ENCODE data around the gene HOXC9.

Gene HOXC9

DNA sequence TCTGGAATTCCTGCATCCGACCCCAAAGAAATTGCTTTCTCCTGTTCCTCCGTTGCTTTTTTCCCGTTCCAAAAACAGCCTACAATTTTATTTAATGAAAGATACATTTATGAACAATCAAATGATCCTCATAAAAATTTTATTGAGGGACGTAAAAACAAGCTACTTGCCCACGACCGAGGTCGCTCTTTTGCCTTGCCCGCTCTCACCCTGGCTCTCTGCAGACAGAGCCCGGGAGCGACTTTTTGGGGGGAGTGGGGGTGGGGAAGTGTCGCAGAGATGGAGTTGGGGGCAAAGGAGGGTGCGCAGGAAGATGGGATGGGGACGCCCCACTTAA lies 1.1 kb upstream of the HOXC9 start:
- no peak overlapping the region for H3K4me3 ChIP-seq (replicated peaks; ENCODE audit: insufficient read depth, low read length)
- TF ChIP-seq, protein P1, sequence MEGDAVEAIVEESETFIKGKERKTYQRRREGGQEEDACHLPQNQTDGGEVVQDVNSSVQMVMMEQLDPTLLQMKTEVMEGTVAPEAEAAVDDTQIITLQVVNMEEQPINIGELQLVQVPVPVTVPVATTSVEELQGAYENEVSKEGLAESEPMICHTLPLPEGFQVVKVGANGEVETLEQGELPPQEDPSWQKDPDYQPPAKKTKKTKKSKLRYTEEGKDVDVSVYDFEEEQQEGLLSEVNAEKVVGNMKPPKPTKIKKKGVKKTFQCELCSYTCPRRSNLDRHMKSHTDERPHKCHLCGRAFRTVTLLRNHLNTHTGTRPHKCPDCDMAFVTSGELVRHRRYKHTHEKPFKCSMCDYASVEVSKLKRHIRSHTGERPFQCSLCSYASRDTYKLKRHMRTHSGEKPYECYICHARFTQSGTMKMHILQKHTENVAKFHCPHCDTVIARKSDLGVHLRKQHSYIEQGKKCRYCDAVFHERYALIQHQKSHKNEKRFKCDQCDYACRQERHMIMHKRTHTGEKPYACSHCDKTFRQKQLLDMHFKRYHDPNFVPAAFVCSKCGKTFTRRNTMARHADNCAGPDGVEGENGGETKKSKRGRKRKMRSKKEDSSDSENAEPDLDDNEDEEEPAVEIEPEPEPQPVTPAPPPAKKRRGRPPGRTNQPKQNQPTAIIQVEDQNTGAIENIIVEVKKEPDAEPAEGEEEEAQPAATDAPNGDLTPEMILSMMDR (IDR thresholded peaks at IDR 0.05; ENCODE audit: insufficient read depth, low read length) = no peak
- TF ChIP-seq GABPA (IDR thresholded peaks at IDR 0.05; ENCODE audit: low read depth) = no peak
- H3K27ac ChIP-seq (replicated peaks) = no peak overlapping the region
- DNase-seq (ENCODE audit: low read depth in 1 of 2, low spot score in 1 of 2) = no peak
- peaks cover 92% of the 10 kb centered on the region for H3K27me3 ChIP-seq (ENCODE audit: insufficient read depth, poor library complexity, severe bottlenecking)

DNA sequence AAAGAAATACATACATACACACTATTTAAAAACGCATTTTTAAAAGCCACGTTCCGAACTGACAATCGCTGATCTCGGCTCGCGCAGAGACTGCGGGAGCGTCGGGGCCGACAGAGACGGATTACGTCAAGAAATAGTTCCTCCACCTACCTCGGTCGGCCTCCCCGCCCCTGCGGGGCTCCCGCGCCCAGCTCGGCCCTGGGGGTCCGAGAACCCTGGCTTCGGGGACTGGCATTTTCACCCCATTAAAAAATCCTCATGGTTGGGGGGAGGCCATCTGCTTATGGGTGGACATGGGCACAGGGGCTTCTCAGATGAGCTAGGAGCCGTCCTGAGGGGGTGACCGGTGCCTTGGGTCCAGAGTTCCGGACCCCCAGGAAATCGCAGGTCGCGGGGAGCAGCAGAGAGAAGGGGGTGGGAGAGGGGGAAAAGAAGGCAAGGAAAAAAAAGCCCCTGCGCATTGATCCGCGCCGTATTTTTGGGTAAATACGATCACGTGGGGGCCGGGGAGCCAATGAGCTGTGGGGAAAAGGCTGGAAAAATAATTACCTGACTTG lies 324 bp upstream of the HOXC9 start:
- TF ChIP-seq, protein P1 (IDR thresholded peaks at IDR 0.05; ENCODE audit: insufficient read depth, low read length) = no peak
- TF ChIP-seq, protein P2, sequence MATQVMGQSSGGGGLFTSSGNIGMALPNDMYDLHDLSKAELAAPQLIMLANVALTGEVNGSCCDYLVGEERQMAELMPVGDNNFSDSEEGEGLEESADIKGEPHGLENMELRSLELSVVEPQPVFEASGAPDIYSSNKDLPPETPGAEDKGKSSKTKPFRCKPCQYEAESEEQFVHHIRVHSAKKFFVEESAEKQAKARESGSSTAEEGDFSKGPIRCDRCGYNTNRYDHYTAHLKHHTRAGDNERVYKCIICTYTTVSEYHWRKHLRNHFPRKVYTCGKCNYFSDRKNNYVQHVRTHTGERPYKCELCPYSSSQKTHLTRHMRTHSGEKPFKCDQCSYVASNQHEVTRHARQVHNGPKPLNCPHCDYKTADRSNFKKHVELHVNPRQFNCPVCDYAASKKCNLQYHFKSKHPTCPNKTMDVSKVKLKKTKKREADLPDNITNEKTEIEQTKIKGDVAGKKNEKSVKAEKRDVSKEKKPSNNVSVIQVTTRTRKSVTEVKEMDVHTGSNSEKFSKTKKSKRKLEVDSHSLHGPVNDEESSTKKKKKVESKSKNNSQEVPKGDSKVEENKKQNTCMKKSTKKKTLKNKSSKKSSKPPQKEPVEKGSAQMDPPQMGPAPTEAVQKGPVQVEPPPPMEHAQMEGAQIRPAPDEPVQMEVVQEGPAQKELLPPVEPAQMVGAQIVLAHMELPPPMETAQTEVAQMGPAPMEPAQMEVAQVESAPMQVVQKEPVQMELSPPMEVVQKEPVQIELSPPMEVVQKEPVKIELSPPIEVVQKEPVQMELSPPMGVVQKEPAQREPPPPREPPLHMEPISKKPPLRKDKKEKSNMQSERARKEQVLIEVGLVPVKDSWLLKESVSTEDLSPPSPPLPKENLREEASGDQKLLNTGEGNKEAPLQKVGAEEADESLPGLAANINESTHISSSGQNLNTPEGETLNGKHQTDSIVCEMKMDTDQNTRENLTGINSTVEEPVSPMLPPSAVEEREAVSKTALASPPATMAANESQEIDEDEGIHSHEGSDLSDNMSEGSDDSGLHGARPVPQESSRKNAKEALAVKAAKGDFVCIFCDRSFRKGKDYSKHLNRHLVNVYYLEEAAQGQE (IDR thresholded peaks at IDR 0.05; ENCODE audit: insufficient replicate concordance, low read depth) = no peak
- TF ChIP-seq SPI1 (IDR thresholded peaks at IDR 0.05; ENCODE audit: borderline replicate concordance, low read depth) (no peak), POLR2AphosphoS5 (IDR thresholded peaks at IDR 0.05; ENCODE audit: low read depth) (no peak), GABPA (IDR thresholded peaks at IDR 0.05; ENCODE audit: low read depth) (no peak)
- Histone ChIP-seq H3K27ac (replicated peaks) (no peak overlapping the region), H3K27me3 (ENCODE audit: insufficient read depth, poor library complexity, severe bottlenecking) (peaks cover 92% of the 10 kb centered on the region), H3K4me3 (replicated peaks; ENCODE audit: insufficient read depth, low read length) (peak overlapping the region; percentile 23)
- no peak for DNase-seq (ENCODE audit: low read depth in 1 of 2, low spot score in 1 of 2)

DNA sequence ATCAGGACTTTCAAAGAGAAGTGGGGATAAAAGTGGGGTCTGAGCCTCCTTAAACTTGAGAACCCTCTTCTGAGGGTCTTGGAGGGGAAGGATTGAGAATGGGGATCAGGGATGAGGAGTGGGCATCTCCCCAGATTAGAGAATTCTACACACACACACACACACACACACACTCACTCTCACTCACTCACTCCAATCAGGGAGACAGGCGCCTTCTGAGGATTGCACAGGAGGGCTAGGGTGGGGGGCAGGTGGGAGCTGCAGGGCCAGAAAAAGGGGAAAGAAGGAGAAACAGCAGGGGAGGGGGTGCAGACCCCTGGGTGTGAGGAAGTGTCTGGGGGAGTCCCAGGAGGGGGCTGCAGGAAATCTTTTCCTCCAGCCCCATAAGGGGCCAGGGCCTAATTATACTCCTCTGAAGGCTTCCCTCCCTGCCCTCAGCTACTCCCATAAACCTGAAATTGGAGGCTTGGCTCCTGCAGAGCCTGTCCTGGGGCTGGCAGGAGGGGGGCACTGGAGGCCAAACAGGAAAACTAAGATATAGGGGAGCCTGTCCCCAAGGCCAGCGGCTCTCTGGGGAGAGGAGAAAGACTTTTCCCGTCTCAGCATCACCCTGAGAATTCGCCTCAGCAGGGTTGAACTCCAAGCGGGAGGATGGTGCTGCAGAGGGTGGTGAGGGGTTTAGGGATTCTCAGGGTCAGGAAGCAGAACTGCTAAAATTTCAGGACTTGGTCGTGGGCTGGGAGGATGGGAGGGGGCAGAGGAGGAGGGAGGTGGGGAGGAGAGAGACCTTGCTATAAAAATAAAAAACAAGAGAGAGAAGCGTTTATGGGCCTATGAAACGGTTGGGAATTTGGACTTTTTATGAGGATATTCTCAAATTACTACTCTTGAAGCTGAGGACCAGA lies 1.6 kb downstream of the HOXC9 start:
- Histone ChIP-seq H3K27me3 (ENCODE audit: insufficient read depth, poor library complexity, severe bottlenecking) (peaks cover 91% of the 10 kb centered on the region), H3K27ac (replicated peaks) (no peak overlapping the region), H3K4me3 (replicated peaks; ENCODE audit: insufficient read depth, low read length) (no peak overlapping the region)
- TF ChIP-seq SPI1 (IDR thresholded peaks at IDR 0.05; ENCODE audit: borderline replicate concordance, low read depth) = no peak
- TF ChIP-seq, protein P1 (IDR thresholded peaks at IDR 0.05; ENCODE audit: insufficient read depth, low read length) = no peak
- TF ChIP-seq GABPA (IDR thresholded peaks at IDR 0.05; ENCODE audit: low read depth) = no peak
- no peak for TF ChIP-seq POLR2AphosphoS5 (IDR thresholded peaks at IDR 0.05; ENCODE audit: low read depth)
- TF ChIP-seq, protein P2 (IDR thresholded peaks at IDR 0.05; ENCODE audit: insufficient replicate concordance, low read depth) = no peak
- DNase-seq (ENCODE audit: low read depth in 1 of 2, low spot score in 1 of 2) = no peak
